B cell (primary cell): ENCODE data around the gene PLA2G3. TPM values are rescaled to one million over a fixed set of nuclear protein-coding genes. Genes with fewer than 3 reads are reported as not detected.
"Not testable (repeated sequence)": the region's sequence is repeated elsewhere in the genome, so short reads cannot be mapped to it uniquely, and the experiment has no call there.

Experiments used
- ATAC-seq: fragments of 200-7000 bp; cut with Tn5 transposase; one replicate; pipeline ENCODE4 v1.10.0; 2021; ENCODE audit warnings: low read depth, mild to moderate bottlenecking, moderate number of reproducible peaks, moderate library complexity
- CTCF ChIA-PET: fragments of 350-600 bp; sonication (Branson Sonifier 250); formaldehyde crosslinking; loops from one replicate; lab custom pipeline; 2021; ENCODE audit warnings: antibody characterized with exemption, inconsistent platforms; lab: Charles Lee
- POLR2A ChIA-PET: fragments of 350-600 bp; sonication (Branson Sonifier 250); formaldehyde crosslinking; loops from one replicate; lab custom pipeline; 2021; ENCODE audit warnings: antibody characterized with exemption; lab: Charles Lee
- DNase-seq: peaks from one replicate; pipeline ENCODE4 v3.0.0; 2013
- H2AFZ ChIP-seq: 2 replicates; pipeline ENCODE4 v1.6.1; 2012; ENCODE audit warnings: mild to moderate bottlenecking, low read depth, low read length; ENCODE audit not compliant: insufficient read depth, poor library complexity, severe bottlenecking
- H3K27ac ChIP-seq, 2 donors: 1 replicate in 1 of 2; 2 replicates in 1 of 2; pipeline ENCODE4 v1.5.1; 2012 to 2013; ENCODE audit warnings: low read length in 2 of 2, mild to moderate bottlenecking in 2 of 2, moderate library complexity in 1 of 2
- H3K27me3 ChIP-seq, 4 experiments: fragments of 200-600 bp in 1 of 4; sonication (generic) in 1 of 4; replicated peaks in 1 of 4; 1 replicate in 2 of 4; 2 replicates in 2 of 4; pipeline versions ENCODE4 v1.6.1 to v1.7.0; 2013 to 2016; ENCODE audit warnings: low read length in 3 of 4, mild to moderate bottlenecking in 2 of 4, mixed read lengths in 1 of 4, moderate library complexity in 1 of 4; ENCODE audit not compliant: insufficient read depth in 4 of 4, control insufficient read depth in 3 of 4; ENCODE audit errors: control extremely low read depth in 1 of 4
- H3K36me3 ChIP-seq, 2 experiments: replicated peaks in 1 of 2; 1 replicate in 1 of 2; 2 replicates in 1 of 2; pipeline versions ENCODE4 v1.6.1 to v1.7.1; 2013; ENCODE audit warnings: low read length in 1 of 2; ENCODE audit not compliant: insufficient read depth in 2 of 2, control insufficient read depth in 1 of 2; ENCODE audit errors: control extremely low read depth in 1 of 2, extremely low read depth in 1 of 2
- H3K4me1 ChIP-seq, 2 donors: fragments of 200-600 bp in 1 of 2; sonication (generic) in 1 of 2; 1 replicate in 1 of 2; 2 replicates in 1 of 2; pipeline versions ENCODE4 v1.5.1 to v1.6.1; 2013 to 2017; ENCODE audit warnings: low read length in 2 of 2; ENCODE audit not compliant: control insufficient read depth in 2 of 2, insufficient read depth in 2 of 2
- H3K4me2 ChIP-seq: replicated peaks from 2 replicates; pipeline ENCODE3; 2012; ENCODE audit warnings: mild to moderate bottlenecking, low read depth, low read length; ENCODE audit not compliant: poor library complexity, severe bottlenecking
- H3K4me3 ChIP-seq, 5 experiments: fragments of 200-600 bp in 1 of 5; sonication (generic) in 1 of 5; 1 replicate in 3 of 5; 2 replicates in 2 of 5; pipeline versions ENCODE4 v1.5.1 to v1.7.0; 2011 to 2016; ENCODE audit warnings: low read length in 4 of 5, mild to moderate bottlenecking in 4 of 5, low read depth in 2 of 5, control low read depth in 1 of 5, moderate library complexity in 1 of 5; ENCODE audit not compliant: insufficient read depth in 1 of 5; ENCODE audit errors: control extremely low read depth in 1 of 5, extremely low read depth in 1 of 5
- H3K79me2 ChIP-seq: fragments of 200-600 bp; sonication (generic); one replicate; pipeline ENCODE4 v1.6.0; 2016; ENCODE audit warnings: low read length; ENCODE audit not compliant: control insufficient read depth, insufficient read depth
- H3K9ac ChIP-seq: fragments of 200-600 bp; sonication (generic); 2 replicates; pipeline ENCODE4 v1.6.1; 2017; ENCODE audit warnings: mild to moderate bottlenecking, low read length, moderate library complexity
- H3K9me3 ChIP-seq, 3 donors: one replicate each; pipeline versions ENCODE4 v1.6.1 to v1.7.1; 2013; ENCODE audit warnings: low read length in 2 of 3; ENCODE audit not compliant: control insufficient read depth in 2 of 3, insufficient read depth in 1 of 3; ENCODE audit errors: control extremely low read depth in 1 of 3
- H4K20me1 ChIP-seq: 2 replicates; pipeline ENCODE4 v1.6.0; 2012; ENCODE audit warnings: mild to moderate bottlenecking, low read length; ENCODE audit not compliant: insufficient read depth, control insufficient read depth, poor library complexity, severe bottlenecking
- H3K27ac Mint-ChIP-seq: one replicate; pipeline ENCODE4 v1.8.0; 2021; ENCODE audit warnings: mixed read lengths
- H3K27me3 Mint-ChIP-seq: one replicate; pipeline ENCODE4 v1.8.0; 2021; ENCODE audit warnings: mixed read lengths
- H3K4me1 Mint-ChIP-seq: one replicate; pipeline ENCODE4 v1.8.0; 2021; ENCODE audit warnings: mixed read lengths
- H3K4me3 Mint-ChIP-seq: one replicate; pipeline ENCODE4 v1.8.0; 2021; ENCODE audit warnings: mixed read lengths
- H3K9me3 Mint-ChIP-seq: one replicate; pipeline ENCODE4 v1.8.0; 2022; ENCODE audit warnings: mixed read lengths; ENCODE audit not compliant: insufficient read depth
- EZH2 ChIP-seq: IDR thresholded peaks from 2 replicates; pipeline ENCODE4 v1.6.1; 2012; ENCODE audit warnings: borderline replicate concordance, low read depth, mild to moderate bottlenecking, moderate library complexity, low read length; ENCODE audit not compliant: insufficient read depth, poor library complexity, severe bottlenecking
- whole genome bisulfite sequencing: methylation state at CpG from one replicate; pipeline ENCODE4 v1.1.5; 2013; ENCODE audit warnings: missing lambda C conversion rate; ENCODE audit not compliant: insufficient coverage; 5-methylcytosine and 5-hydroxymethylcytosine counted together
- intact Hi-C: fragments of 100-400 bp; cut with micrococcal nuclease; formaldehyde crosslinking; loops from one replicate; pipeline ENCODE4 v1.10.0; 2022
- polyA plus RNA-seq: library from polyadenylated mRNA; depleted of rRNA; stranded (reverse); fragments of >200 nt; gene quantifications from 2 replicates; pipeline ENCODE4 v1.2.3, GENCODE V29; 2012
- total RNA-seq, 2 donors: library from RNA; stranded (reverse); fragments of 120-200 nt in 1 of 2; gene quantifications; 1 replicate in 1 of 2; 2 replicates in 1 of 2; pipeline versions ENCODE4 v1.2.3 to v1.2.4, GENCODE V29; 2013 to 2022
- TF ChIP-seq, protein P1 (sequence below): fragments of 200-600 bp; IDR thresholded peaks from one replicate; pipeline ENCODE4 v1.8.0; 2022; ENCODE audit warnings: antibody characterized with exemption, mild to moderate bottlenecking

The PLA2G3 gene
- total and polyA plus RNA-seq, 2 donors (not counting 1 experiment from before 2014, with no cell fraction given), result not detected

DNA sequence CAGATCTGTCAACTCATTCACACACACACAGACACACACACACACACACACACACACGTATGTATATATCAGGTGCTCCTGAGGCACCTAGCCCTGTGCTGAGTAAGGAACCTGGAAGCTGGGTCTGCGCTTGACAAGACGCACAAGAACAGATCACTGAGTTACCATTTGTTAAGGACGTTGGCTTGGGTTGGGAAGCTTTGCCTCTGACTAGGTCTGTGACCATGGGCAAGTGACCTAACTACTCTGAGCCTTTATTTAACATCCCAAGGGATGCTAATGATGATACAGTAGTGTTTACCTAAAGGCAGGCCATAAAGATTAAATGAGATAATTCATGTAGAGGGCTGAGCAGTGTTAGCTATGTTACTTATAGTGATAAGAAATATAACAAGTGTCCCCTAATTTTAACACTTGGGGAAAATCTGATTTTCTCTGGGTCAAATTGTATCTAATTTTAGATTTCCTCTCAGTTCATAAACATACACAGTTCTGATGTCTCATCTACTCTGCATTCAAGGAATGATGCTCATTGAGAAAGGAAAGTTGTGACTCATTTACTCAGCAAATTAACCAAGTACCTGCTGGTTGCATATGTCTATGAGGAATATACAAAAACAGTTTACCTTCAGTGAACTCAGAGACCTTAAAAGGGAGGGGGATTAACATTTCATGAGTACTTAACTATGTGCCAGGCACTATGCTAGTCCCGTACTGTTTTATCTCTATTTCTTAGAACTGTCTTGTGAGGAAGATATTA is 33.3 kb upstream of the PLA2G3 start:
- H4K20me1 ChIP-seq, result peaks cover 47% of the 10 kb centered on the region
- Mint-ChIP-seq H3K27me3 (no peaks in the 10 kb centered on the region), H3K4me3 (no peak overlapping the region), H3K9me3 (no peaks in the 10 kb centered on the region), H3K27ac (no peak overlapping the region), H3K4me1 (peaks cover 26% of the 10 kb centered on the region)
- H3K4me1 ChIP-seq, result no peaks in the 10 kb centered on the region
- no peak overlapping the region for H3K4me3 ChIP-seq
- intact Hi-C loops, result no loop called here
- H3K9me3 ChIP-seq, result no peaks in the 10 kb centered on the region
- TF ChIP-seq, protein P1, sequence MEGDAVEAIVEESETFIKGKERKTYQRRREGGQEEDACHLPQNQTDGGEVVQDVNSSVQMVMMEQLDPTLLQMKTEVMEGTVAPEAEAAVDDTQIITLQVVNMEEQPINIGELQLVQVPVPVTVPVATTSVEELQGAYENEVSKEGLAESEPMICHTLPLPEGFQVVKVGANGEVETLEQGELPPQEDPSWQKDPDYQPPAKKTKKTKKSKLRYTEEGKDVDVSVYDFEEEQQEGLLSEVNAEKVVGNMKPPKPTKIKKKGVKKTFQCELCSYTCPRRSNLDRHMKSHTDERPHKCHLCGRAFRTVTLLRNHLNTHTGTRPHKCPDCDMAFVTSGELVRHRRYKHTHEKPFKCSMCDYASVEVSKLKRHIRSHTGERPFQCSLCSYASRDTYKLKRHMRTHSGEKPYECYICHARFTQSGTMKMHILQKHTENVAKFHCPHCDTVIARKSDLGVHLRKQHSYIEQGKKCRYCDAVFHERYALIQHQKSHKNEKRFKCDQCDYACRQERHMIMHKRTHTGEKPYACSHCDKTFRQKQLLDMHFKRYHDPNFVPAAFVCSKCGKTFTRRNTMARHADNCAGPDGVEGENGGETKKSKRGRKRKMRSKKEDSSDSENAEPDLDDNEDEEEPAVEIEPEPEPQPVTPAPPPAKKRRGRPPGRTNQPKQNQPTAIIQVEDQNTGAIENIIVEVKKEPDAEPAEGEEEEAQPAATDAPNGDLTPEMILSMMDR, result no peak
- TF ChIP-seq EZH2, result no peak
- no peak overlapping the region for H3K9ac ChIP-seq
- 78% methylated on average over 3 of the region's 5 CpGs for WGBS
- peaks cover 0 to 24% of the 10 kb centered on the region in 2 experiments for H3K36me3 ChIP-seq
- no peak for DNase-seq
- no peak overlapping the region for H3K27ac ChIP-seq
- no peak overlapping the region for H2AFZ ChIP-seq
- H3K79me2 ChIP-seq, result peaks cover 96% of the 10 kb centered on the region
- ChIA-PET POLR2A (no interaction called here), CTCF (interaction anchor here (0.6 to 0.7 kb wide), 2 partner anchors 8 to 219 kb away, joined by 3 to 4 read pairs; no protein-coding TSS in a partner anchor)
- no peak for ATAC-seq
- H3K27me3 ChIP-seq, result no peaks in the 10 kb centered on the region
- no peak overlapping the region for H3K4me2 ChIP-seq

- POLR2A ChIA-PET, intact Hi-C loops: not testable (repeated sequence)
- CTCF ChIA-PET, result interaction anchor here (1.1 kb wide), 1 partner anchor 101 kb away, joined by 3 read pairs; no protein-coding TSS in a partner anchor
Observed at GRCh38 chr22:31171734-31172133, 31.4 kb upstream of the PLA2G3 start.

More at GRCh38 chr22:31171734-31172133, 31.4 kb upstream of the PLA2G3 start:
- Histone ChIP-seq H4K20me1 (peaks cover 29% of the 10 kb centered on the region), H3K36me3 (peaks cover 0 to 14% of the 10 kb centered on the region in 2 experiments), H3K79me2 (peaks cover 93% of the 10 kb centered on the region)
- not testable (repeated sequence) for H3K9me3 Mint-ChIP-seq, H3K27me3 Mint-ChIP-seq, H2AFZ ChIP-seq, H3K27ac ChIP-seq, H3K4me1 ChIP-seq, H3K27ac Mint-ChIP-seq, H3K9me3 ChIP-seq, ATAC-seq, H3K4me2 ChIP-seq, H3K4me3 Mint-ChIP-seq, H3K4me3 ChIP-seq, H3K9ac ChIP-seq, DNase-seq, H3K27me3 ChIP-seq
- peaks cover 35% of the 10 kb centered on the region for H3K4me1 Mint-ChIP-seq
- WGBS, result no CpG with 5 or more reads among the region's 9 CpGs
